GM12891 (cell line): ENCODE results near the gene DSTN.

Source experiments
- POLR2A ChIP-seq: IDR thresholded peaks from 2 replicates; pipeline ENCODE4 v1.6.1; 2011; ENCODE audit warnings: low read depth, low read length, control low read depth
- POLR2AphosphoS5 ChIP-seq: IDR thresholded peaks from 2 replicates; pipeline ENCODE4 v1.6.1; 2011; ENCODE audit warnings: low read depth, low read length, control low read depth
- TAF1 ChIP-seq: IDR thresholded peaks from 2 replicates; pipeline ENCODE4 v1.6.1; 2011; ENCODE audit warnings: low read depth, low read length, control low read depth

DNA sequence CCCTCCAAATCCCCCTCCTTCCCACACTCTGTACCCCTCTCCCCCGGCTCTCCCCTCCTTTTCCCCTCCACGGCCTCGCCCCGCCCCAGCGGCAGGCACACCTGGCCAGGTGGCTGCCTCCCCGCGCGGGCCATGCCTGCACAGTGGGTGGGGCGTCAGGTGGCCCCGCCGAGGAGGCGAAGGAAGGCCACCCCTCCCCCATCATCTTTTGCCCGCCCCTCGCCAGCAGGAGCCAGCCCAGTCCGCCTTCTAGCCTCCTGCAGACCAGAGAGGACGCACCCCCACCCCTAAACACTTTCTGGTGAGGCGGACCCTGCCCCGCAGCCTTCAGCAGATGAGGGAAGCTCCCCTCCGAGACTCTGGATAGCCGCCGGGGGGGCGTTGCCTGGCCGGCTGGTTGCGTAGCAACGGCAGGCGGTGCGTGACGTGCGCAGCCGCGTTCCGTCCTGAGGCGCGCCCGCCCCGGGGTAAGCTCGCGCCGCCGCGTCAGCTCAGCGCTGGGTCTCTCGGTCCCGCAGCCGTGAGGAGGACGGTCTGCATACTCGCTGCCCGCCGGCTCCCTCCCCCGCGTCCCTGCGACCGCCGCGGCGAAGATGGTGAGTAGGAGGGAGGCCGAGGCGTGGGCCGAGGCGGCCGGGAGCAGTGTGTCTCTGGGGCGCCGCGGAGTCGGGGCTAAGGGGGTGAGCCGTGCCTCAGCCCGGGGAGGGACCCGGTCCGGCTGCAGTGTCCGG, at the start of gene DSTN:
- no peak for TF ChIP-seq POLR2A
- TF ChIP-seq POLR2AphosphoS5 = no peak
- no peak for TF ChIP-seq TAF1
